CD14-positive monocyte (primary cell): ENCODE measurements around the gene MVB12B. TPM values are rescaled to one million over a fixed set of nuclear protein-coding genes. Genes with fewer than 3 reads are reported as not detected.
A peak's percentile ranks its signal among the peaks of the same experiment; 100 is the strongest.

Experiments
- DNase-seq, 3 donors: peaks; one replicate each; pipeline ENCODE4 v3.0.0-alpha.2; 2011 to 2022
- H2AFZ ChIP-seq: 2 replicates; pipeline ENCODE4 v1.6.0; 2012; ENCODE audit warnings: mild to moderate bottlenecking, low read depth, low read length, inconsistent platforms; ENCODE audit not compliant: insufficient read depth, poor library complexity, severe bottlenecking
- H3K27ac ChIP-seq, 2 donors: 1 replicate in 1 of 2; 2 replicates in 1 of 2; pipeline ENCODE4 v1.5.1; 2012 to 2013; ENCODE audit warnings: low read length in 2 of 2, control low read depth in 1 of 2, inconsistent platforms in 1 of 2, low read depth in 1 of 2, mild to moderate bottlenecking in 1 of 2
- H3K27me3 ChIP-seq, 2 donors: one replicate each; pipeline versions ENCODE4 v1.6.0 to v1.6.1; 2011 to 2013; ENCODE audit warnings: low read length in 2 of 2; ENCODE audit not compliant: control insufficient read depth in 2 of 2, insufficient read depth in 2 of 2
- H3K36me3 ChIP-seq, 2 donors: replicated peaks in 1 of 2; 1 replicate in 1 of 2; 2 replicates in 1 of 2; pipeline versions ENCODE4 v1.5.1 to v1.6.1; 2012 to 2013; ENCODE audit warnings: low read length in 2 of 2, control low read depth in 1 of 2, inconsistent platforms in 1 of 2, mild to moderate bottlenecking in 1 of 2; ENCODE audit not compliant: insufficient read depth in 2 of 2, control insufficient read depth in 1 of 2
- H3K4me1 ChIP-seq, 2 donors: 1 replicate in 1 of 2; 2 replicates in 1 of 2; pipeline versions ENCODE4 v1.5.1 to v1.6.1; 2012 to 2013; ENCODE audit warnings: low read length in 2 of 2, control low read depth in 1 of 2, inconsistent platforms in 1 of 2, mild to moderate bottlenecking in 1 of 2, moderate library complexity in 1 of 2; ENCODE audit not compliant: insufficient read depth in 2 of 2, control insufficient read depth in 1 of 2
- H3K4me2 ChIP-seq: replicated peaks from 2 replicates; pipeline ENCODE3; 2012; ENCODE audit warnings: low read length, moderate library complexity, mild to moderate bottlenecking; ENCODE audit not compliant: poor library complexity, severe bottlenecking; ENCODE audit errors: extremely low read depth
- H3K4me3 ChIP-seq, 3 experiments: fragments of 200-600 bp in 1 of 3; sonication (generic) in 1 of 3; replicated peaks in 1 of 3; 1 replicate in 2 of 3; 2 replicates in 1 of 3; pipeline ENCODE4 v1.5.1; 2011 to 2013; ENCODE audit warnings: low read length in 3 of 3, mild to moderate bottlenecking in 3 of 3, control low read depth in 2 of 3, low read depth in 2 of 3, inconsistent platforms in 1 of 3, moderate library complexity in 1 of 3
- H3K79me2 ChIP-seq: 2 replicates; pipeline ENCODE4 v1.6.0; 2012; ENCODE audit warnings: mild to moderate bottlenecking, control low read depth, inconsistent platforms, low read length, moderate library complexity; ENCODE audit not compliant: insufficient read depth
- H3K9ac ChIP-seq: 2 replicates; pipeline ENCODE4 v1.6.0; 2017; ENCODE audit warnings: low read length, mild to moderate bottlenecking; ENCODE audit not compliant: insufficient read depth, poor library complexity, severe bottlenecking
- H3K9me3 ChIP-seq, 2 donors: replicated peaks in 1 of 2; 1 replicate in 1 of 2; 2 replicates in 1 of 2; pipeline versions ENCODE4 v1.5.1 to v1.6.1; 2012 to 2013; ENCODE audit warnings: low read length in 2 of 2, control low read depth in 1 of 2; ENCODE audit not compliant: control insufficient read depth in 1 of 2, insufficient read depth in 1 of 2
- H4K20me1 ChIP-seq: 2 replicates; pipeline ENCODE4 v1.6.0; 2012; ENCODE audit warnings: mild to moderate bottlenecking, low read length, control low read depth, moderate library complexity; ENCODE audit not compliant: insufficient read depth
- H3K27ac Mint-ChIP-seq, 7 donors: one replicate each; pipeline ENCODE4 v1.8.0; 2020; ENCODE audit warnings: mild to moderate bottlenecking in 7 of 7, mixed read lengths in 7 of 7, moderate library complexity in 6 of 7, inconsistent platforms in 2 of 7
- H3K27me3 Mint-ChIP-seq, 3 donors: one replicate each; pipeline ENCODE4 v1.8.0; 2021 to 2022; ENCODE audit warnings: low read depth in 3 of 3, mild to moderate bottlenecking in 3 of 3, mixed read lengths in 3 of 3, moderate library complexity in 3 of 3, inconsistent platforms in 1 of 3
- H3K36me3 Mint-ChIP-seq, 2 donors: one replicate each; pipeline ENCODE4 v1.8.0; 2020; ENCODE audit warnings: mixed read lengths in 2 of 2, inconsistent platforms in 1 of 2, mild to moderate bottlenecking in 1 of 2
- H3K4me1 Mint-ChIP-seq: one replicate; pipeline ENCODE4 v1.8.0; 2020; ENCODE audit warnings: mild to moderate bottlenecking, mixed read lengths
- H3K4me3 Mint-ChIP-seq, 2 donors: one replicate each; pipeline ENCODE4 v1.8.0; 2020; ENCODE audit warnings: mild to moderate bottlenecking in 2 of 2, mixed read lengths in 2 of 2, moderate library complexity in 1 of 2
- H3K9me3 Mint-ChIP-seq, 7 donors: one replicate each; pipeline ENCODE4 v1.8.0; 2020 to 2022; ENCODE audit warnings: mixed read lengths in 7 of 7, mild to moderate bottlenecking in 6 of 7, moderate library complexity in 6 of 7, inconsistent platforms in 2 of 7
- WGBS: methylation state at CpG from one replicate; pipeline ENCODE4 v1.1.5; 2013; ENCODE audit warnings: missing lambda C conversion rate; ENCODE audit not compliant: insufficient coverage; 5-methylcytosine and 5-hydroxymethylcytosine counted together
- intact Hi-C, 2 donors: fragments of 100-400 bp; cut with micrococcal nuclease; formaldehyde crosslinking; loops; one replicate each; pipeline versions ENCODE4 v1.15.0 to v1.15.1; 2023
- polyA plus RNA-seq, 3 donors: library from polyadenylated mRNA; depleted of rRNA in 1 of 3; unstranded in 2 of 3; stranded (reverse) in 1 of 3; fragments of 300-500 nt in 2 of 3; fragments of >200 nt in 1 of 3; fragmentation: Illumina TruSeq in 2 of 3; gene quantifications; 1 replicate in 2 of 3; 2 replicates in 1 of 3; pipeline ENCODE4 v1.2.3, GENCODE V29; 2012 to 2021
- TF ChIP-seq, protein P1 (sequence below): fragments of 200-600 bp; IDR thresholded peaks from one replicate; pipeline ENCODE4 v1.8.0; 2022; ENCODE audit warnings: antibody characterized with exemption, mild to moderate bottlenecking

The MVB12B gene
- polyA plus RNA-seq, 3 donors = 2.8 to 8.1 (median 3.5) TPM

- no peak for DNase-seq
- Histone ChIP-seq H3K4me3 (peak overlapping the region in 1 of 3 experiments; percentile 59), H3K4me2 (peak overlapping the region; percentile 67), H3K9me3 (no peaks in the 10 kb centered on the region), H3K9ac (no peak overlapping the region), H2AFZ (no peak overlapping the region), H3K79me2 (peaks cover 6% of the 10 kb centered on the region), H3K27ac (peak overlapping the region; percentile 82 to 90), H3K36me3 (no peaks in the 10 kb centered on the region), H3K4me1 (peaks cover 80 to 90% of the 10 kb centered on the region in 2 donors), H3K27me3 (no peaks in the 10 kb centered on the region), H4K20me1 (no peaks in the 10 kb centered on the region)
- H3K9me3 Mint-ChIP-seq = peaks cover 0 to 9% (median 1%) of the 10 kb centered on the region in 7 donors
- peak overlapping the region in 1 of 2 donors; percentile 5 for H3K4me3 Mint-ChIP-seq
- WGBS = 39% methylated on average over 3 of the region's 7 CpGs
- peaks cover 82% of the 10 kb centered on the region for H3K4me1 Mint-ChIP-seq
- intact Hi-C loops = loop anchor here (5.0 kb wide), 2 partner anchors 60 to 145 kb away; partner anchors contain the start of gene MVB12B (in 1 of the 2)
- TF ChIP-seq, protein P1, sequence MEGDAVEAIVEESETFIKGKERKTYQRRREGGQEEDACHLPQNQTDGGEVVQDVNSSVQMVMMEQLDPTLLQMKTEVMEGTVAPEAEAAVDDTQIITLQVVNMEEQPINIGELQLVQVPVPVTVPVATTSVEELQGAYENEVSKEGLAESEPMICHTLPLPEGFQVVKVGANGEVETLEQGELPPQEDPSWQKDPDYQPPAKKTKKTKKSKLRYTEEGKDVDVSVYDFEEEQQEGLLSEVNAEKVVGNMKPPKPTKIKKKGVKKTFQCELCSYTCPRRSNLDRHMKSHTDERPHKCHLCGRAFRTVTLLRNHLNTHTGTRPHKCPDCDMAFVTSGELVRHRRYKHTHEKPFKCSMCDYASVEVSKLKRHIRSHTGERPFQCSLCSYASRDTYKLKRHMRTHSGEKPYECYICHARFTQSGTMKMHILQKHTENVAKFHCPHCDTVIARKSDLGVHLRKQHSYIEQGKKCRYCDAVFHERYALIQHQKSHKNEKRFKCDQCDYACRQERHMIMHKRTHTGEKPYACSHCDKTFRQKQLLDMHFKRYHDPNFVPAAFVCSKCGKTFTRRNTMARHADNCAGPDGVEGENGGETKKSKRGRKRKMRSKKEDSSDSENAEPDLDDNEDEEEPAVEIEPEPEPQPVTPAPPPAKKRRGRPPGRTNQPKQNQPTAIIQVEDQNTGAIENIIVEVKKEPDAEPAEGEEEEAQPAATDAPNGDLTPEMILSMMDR = no peak
- H3K27me3 Mint-ChIP-seq = peaks cover 0 to 1% (median 0%) of the 10 kb centered on the region in 3 donors
- peaks cover 20 to 38% of the 10 kb centered on the region in 2 donors for H3K36me3 Mint-ChIP-seq
- H3K27ac Mint-ChIP-seq = peak overlapping the region; percentile 92 to 99 (median 97)
Observed at GRCh38 chr9:126472198-126472947, 145.7 kb downstream of the MVB12B start.

- DNase-seq = no peak
- H3K27ac Mint-ChIP-seq = peak overlapping the region in 4 of 7 donors; percentile 20 to 92 (median 52)
- intact Hi-C loops = loop anchor here (5.0 kb wide), 2 partner anchors 61 to 146 kb away; partner anchors contain the start of gene MVB12B (in 1 of the 2)
Observed at GRCh38 chr9:126472948-126473298, 146.3 kb downstream of the MVB12B start.

More at GRCh38 chr9:126472948-126473298, 146.3 kb downstream of the MVB12B start:
- Histone ChIP-seq H4K20me1 (no peaks in the 10 kb centered on the region), H3K9me3 (peaks cover 0 to 2% of the 10 kb centered on the region in 2 donors), H3K4me1 (peaks cover 74 to 85% of the 10 kb centered on the region in 2 donors), H3K79me2 (peaks cover 6% of the 10 kb centered on the region), H3K36me3 (no peaks in the 10 kb centered on the region), H3K27me3 (no peaks in the 10 kb centered on the region), H3K4me2 (peak overlapping the region; percentile 67), H3K4me3 (peak overlapping the region in 1 of 3 experiments; percentile 59), H3K9ac (no peak overlapping the region), H2AFZ (no peak overlapping the region), H3K27ac (peak overlapping the region in 1 of 2 donors; percentile 17)
- Mint-ChIP-seq H3K9me3 (peaks cover 0 to 9% (median 1%) of the 10 kb centered on the region in 7 donors), H3K4me1 (peaks cover 77% of the 10 kb centered on the region), H3K36me3 (peaks cover 20 to 41% of the 10 kb centered on the region in 2 donors), H3K4me3 (no peak overlapping the region), H3K27me3 (no peaks in the 10 kb centered on the region)
- no CpG with 5 or more reads among the region's 3 CpGs for WGBS
- TF ChIP-seq, protein P1 = no peak
